Loucy (cell line): Measurements from ENCODE around the gene SYNM.

ENCODE experiments used
- EZH2phosphoT487 ChIP-seq: fragments of 200-600 bp; IDR thresholded peaks from 2 replicates; pipeline ENCODE4 v1.6.1; 2018; ENCODE audit warnings: antibody characterized with exemption, mild to moderate bottlenecking, moderate library complexity, borderline replicate concordance
- TF ChIP-seq, protein P1 (sequence below): fragments of 200-600 bp; sonication (generic); conservative IDR thresholded peaks from 2 replicates; pipeline ENCODE4 v1.5.1; 2014; ENCODE audit warnings: mild to moderate bottlenecking, antibody characterized with exemption, low read length

DNA sequence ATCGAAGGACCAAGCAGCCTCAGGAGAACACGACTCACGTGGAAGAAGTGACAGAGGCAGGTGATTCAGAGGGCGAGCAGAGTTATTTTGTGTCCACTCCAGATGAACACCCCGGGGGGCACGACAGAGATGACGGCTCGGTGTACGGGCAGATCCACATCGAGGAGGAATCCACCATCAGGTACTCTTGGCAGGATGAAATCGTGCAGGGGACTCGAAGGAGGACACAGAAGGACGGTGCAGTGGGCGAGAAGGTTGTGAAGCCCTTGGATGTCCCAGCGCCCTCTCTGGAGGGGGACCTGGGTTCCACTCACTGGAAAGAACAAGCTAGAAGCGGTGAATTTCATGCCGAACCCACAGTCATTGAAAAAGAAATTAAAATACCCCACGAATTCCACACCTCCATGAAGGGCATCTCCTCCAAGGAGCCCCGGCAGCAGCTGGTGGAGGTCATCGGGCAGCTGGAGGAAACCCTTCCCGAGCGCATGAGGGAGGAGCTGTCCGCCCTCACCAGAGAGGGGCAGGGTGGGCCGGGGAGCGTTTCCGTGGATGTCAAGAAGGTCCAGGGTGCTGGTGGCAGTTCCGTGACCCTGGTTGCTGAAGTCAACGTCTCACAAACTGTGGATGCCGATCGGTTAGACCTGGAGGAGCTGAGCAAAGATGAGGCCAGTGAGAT is 26.0 kb downstream of the SYNM start:
- TF ChIP-seq, protein P1, sequence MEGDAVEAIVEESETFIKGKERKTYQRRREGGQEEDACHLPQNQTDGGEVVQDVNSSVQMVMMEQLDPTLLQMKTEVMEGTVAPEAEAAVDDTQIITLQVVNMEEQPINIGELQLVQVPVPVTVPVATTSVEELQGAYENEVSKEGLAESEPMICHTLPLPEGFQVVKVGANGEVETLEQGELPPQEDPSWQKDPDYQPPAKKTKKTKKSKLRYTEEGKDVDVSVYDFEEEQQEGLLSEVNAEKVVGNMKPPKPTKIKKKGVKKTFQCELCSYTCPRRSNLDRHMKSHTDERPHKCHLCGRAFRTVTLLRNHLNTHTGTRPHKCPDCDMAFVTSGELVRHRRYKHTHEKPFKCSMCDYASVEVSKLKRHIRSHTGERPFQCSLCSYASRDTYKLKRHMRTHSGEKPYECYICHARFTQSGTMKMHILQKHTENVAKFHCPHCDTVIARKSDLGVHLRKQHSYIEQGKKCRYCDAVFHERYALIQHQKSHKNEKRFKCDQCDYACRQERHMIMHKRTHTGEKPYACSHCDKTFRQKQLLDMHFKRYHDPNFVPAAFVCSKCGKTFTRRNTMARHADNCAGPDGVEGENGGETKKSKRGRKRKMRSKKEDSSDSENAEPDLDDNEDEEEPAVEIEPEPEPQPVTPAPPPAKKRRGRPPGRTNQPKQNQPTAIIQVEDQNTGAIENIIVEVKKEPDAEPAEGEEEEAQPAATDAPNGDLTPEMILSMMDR: no peak
- no peak for TF ChIP-seq EZH2phosphoT487
